ENCODE measurements around the gene ZNF263.

The ZNF263 gene

DNA sequence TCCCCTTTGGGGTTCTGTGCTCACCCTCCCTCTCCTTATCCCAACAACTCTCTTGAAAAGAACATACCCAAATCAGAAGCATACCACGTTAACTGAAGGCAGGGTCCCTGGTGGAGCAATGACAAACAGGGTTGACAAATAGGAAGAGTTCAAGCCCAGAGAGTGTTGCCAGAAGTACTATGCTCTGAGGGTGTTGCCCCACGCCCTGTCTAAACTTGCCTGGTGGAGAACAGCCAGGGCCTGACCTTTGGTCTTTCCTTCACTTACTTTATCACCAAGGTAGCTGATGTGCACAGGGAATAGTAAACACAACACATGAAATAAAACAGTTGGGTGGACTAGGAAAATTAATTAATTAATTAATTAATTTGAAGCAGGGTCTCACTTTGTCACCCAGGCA is 45.4 kb downstream of the ZNF263 start:
- no peak for DNase-seq
